ENCODE data around the gene REEP6. TPM values are rescaled to one million over a fixed set of nuclear protein-coding genes. Genes with fewer than 3 reads are reported as not detected.

Gene REEP6
- polyA plus RNA-seq, 1 donor: 1.3 TPM

Other genes with a start within 250 kb of the REEP6 start
- gene ATP5F1D, start 249.4 kb upstream of the REEP6 start, polyA plus RNA-seq (ENCODE audit: insufficient read length): 167 TPM
- 41.7 TPM for gene MIDN, start 242.6 kb upstream of the REEP6 start, polyA plus RNA-seq (ENCODE audit: insufficient read length)
- gene CIRBP, start 221.8 kb upstream of the REEP6 start, polyA plus RNA-seq (ENCODE audit: insufficient read length): 483 TPM
- gene FAM174C, start 215.7 kb upstream of the REEP6 start, polyA plus RNA-seq (ENCODE audit: insufficient read length): 13.7 TPM
- 1.1 TPM for gene EFNA2, start 205.3 kb upstream of the REEP6 start, polyA plus RNA-seq (ENCODE audit: insufficient read length)
- gene NDUFS7, start 107.3 kb upstream of the REEP6 start, polyA plus RNA-seq (ENCODE audit: insufficient read length): 88.5 TPM
- gene GAMT, start 89.6 kb upstream of the REEP6 start, polyA plus RNA-seq (ENCODE audit: insufficient read length): 218 TPM
- 66.9 TPM for gene DAZAP1, start 83.6 kb upstream of the REEP6 start, polyA plus RNA-seq (ENCODE audit: insufficient read length)
- 1,159 TPM for gene RPS15, start 52.8 kb upstream of the REEP6 start, polyA plus RNA-seq (ENCODE audit: insufficient read length)
- gene APC2, start 41.1 kb upstream of the REEP6 start, polyA plus RNA-seq (ENCODE audit: insufficient read length): 0.91 TPM
- 16.5 TPM for gene C19orf25, start 12.0 kb upstream of the REEP6 start, polyA plus RNA-seq (ENCODE audit: insufficient read length)
- gene PCSK4, start 831 bp upstream of the REEP6 start, polyA plus RNA-seq (ENCODE audit: insufficient read length): 1.4 TPM
- 16.5 TPM for gene ADAMTSL5, start 21.8 kb downstream of the REEP6 start, polyA plus RNA-seq (ENCODE audit: insufficient read length)
- gene PLK5, start 32.9 kb downstream of the REEP6 start, polyA plus RNA-seq (ENCODE audit: insufficient read length): 0.20 TPM
- gene MEX3D, start 77.1 kb downstream of the REEP6 start, polyA plus RNA-seq (ENCODE audit: insufficient read length): 29.4 TPM
- gene MBD3, start 101.7 kb downstream of the REEP6 start, polyA plus RNA-seq (ENCODE audit: insufficient read length): 62.6 TPM
- 117 TPM for gene UQCR11, start 114.3 kb downstream of the REEP6 start, polyA plus RNA-seq (ENCODE audit: insufficient read length)
- gene TCF3, start 161.4 kb downstream of the REEP6 start, polyA plus RNA-seq (ENCODE audit: insufficient read length): 124 TPM